NCI-H446 treated with DMSO at 0.1 percent for 48 hours (cell line): Measurements from ENCODE around the gene PMAIP1.
"Not testable (repeated sequence)": the region's sequence is repeated elsewhere in the genome, so short reads cannot be mapped to it uniquely, and the experiment has no call there.

Experiments
- DNase-seq: peaks from one replicate; lab custom pipeline; 2025; lab: John Stamatoyannopoulos, UW

The PMAIP1 gene

DNA sequence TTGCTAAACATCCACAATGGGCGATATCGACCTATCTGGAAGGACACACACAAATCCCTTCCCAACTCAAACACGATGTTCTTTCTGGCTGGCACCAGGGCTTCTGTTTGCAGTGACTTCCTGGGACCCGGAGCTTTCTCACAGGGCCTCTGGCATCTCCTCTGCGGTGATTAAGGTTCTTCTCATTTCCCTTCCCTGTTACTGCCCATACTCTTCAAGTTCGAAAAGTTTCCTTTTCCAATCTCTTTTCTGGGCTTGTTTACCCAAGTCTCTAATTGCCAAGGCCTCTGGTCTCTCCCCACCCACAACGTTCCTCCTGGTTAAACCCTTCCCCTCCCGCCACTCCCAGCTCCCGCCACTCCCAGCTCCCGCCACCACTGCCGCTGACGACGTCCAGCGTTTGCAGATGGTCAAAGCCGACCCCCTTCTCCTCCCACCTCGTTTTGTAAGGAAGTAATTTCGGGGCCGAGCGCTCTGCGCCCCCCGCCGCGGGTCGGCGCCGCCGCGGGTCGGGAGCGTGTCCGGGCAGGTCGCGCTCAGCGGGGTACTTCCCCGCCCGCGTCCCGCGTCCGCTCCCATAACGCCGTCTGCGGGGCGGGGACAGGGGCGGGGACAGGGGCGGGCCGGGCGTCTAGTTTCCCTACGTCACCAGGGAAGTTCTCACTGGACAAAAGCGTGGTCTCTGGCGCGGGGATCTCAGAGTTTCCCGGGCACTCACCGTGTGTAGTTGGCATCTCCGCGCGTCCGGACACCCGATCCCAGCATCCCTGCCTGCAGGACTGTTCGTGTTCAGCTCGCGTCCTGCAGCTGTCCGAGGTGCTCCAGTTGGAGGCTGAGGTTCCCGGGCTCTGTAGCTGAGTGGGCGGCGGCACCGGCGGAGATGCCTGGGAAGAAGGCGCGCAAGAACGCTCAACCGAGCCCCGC lies at the start of gene PMAIP1:
TSS of gene PMAIP1 (plus strand) at position 699 of the 924 bp plus-strand sequence. CDS start at position 881, 182 bp downstream.
- DNase-seq: peak; percentile 93

DNA sequence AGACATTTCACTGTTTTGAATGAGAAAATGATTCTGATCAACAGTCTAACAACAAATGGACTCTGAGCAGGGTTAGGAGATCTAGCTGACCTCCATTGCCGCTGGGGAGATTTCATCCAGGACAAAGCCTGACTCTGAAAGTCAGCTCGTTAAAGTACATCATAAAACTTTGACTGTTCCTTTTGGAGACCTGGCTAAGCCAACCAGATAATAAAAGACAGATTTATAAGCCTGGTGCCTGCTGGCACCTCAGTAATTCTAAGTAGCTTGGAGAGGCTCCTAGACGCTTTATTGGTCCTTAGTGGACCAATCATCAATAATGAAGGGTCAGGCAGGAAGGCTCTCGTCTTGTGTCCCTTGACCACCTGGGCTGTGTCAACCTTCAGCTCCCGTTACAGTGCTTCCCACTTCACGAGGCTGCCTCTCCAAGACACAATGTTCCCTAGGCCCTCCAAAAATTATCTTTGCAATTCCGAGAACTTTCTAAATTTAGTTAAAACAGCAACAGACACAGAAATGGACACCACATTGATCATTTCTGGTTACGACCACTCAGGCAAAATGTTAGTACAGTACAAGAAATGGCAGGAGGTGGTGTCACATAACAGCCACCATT lies 47.9 kb upstream of the PMAIP1 start:
- no peak for DNase-seq

DNA sequence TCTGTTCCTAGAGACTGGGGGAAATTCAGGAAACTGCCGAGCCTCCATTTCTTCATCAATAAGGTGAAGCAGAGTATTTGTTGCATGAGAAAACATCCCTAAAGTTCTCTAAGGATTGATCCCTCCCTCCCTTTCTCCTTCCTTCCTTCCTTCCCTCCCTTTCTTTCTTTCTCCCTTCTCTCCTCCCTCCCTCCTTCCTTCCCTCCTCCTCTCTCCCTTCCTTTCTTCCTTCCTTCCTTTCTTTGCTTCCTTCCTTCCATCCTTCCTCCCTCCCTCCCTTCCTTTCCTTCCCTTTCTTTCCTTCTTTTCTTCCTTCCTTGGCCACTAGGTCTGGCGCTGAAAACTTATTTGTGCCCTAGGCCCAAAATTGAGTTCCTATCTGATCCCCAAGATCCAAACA lies 47.2 kb upstream of the PMAIP1 start:
- DNase-seq: no peak

DNA sequence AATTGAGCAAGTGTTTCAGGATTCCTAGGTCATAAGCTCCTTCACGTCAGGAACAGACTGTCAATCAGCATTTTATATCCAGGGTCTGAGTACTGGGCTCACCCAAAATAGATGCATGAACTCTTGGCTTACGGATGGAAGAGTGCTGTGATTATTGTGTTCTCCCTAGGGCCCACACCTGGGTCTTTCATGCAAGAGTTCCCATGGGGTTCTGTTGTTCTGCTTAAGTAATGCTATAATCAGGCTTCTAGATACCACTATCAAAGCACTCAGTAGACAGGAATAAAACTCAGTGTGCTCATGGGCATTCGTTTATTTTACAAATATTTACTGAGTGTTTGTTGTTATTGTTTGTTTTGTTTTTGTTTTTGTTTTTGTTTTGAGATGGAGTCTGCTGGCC lies 46.4 kb upstream of the PMAIP1 start:
- no peak for DNase-seq

DNA sequence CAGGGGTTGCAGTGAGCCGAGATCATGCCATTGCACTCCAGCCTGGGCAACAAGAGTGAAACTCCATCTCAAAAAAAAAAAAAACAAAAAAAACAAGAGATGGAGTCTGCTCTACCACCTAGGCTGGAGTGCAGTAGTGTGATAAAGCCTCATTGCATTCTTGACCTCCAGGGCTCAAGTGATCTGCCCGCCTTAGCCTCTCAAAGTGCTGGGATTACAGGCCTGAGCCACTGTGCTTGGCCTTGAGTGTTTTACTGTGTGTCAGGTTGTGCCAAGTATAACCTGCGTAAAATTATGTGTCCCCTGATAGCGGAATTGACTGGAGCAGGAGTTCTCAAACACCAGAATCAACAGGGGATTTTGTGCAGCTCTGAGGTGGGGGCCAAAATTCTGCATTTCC lies 45.8 kb upstream of the PMAIP1 start:
- not testable (repeated sequence) for DNase-seq

DNA sequence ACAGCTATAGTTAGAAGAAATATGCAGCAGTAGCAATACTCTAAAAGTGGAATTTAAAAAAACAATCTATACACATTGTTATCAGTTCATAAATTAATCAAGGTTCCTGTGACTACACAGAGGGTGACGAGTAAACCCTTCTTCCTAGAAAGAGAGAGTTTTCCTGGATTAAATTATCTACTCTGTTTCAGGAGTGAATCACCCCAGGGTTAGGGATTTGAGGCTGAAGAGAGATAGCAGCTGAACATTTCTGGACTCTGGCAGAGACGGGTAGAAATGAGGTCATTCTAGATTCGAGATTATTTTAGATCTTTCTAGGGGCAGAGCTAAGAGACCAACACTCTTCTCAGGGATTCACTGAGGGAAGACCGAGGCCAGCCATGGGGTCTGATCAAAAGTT lies 38.8 kb upstream of the PMAIP1 start:
- DNase-seq: no peak

GRCh38 chr18:59861963-59862819 lies 37.6 kb upstream of the PMAIP1 start:
- no peak for DNase-seq

DNA sequence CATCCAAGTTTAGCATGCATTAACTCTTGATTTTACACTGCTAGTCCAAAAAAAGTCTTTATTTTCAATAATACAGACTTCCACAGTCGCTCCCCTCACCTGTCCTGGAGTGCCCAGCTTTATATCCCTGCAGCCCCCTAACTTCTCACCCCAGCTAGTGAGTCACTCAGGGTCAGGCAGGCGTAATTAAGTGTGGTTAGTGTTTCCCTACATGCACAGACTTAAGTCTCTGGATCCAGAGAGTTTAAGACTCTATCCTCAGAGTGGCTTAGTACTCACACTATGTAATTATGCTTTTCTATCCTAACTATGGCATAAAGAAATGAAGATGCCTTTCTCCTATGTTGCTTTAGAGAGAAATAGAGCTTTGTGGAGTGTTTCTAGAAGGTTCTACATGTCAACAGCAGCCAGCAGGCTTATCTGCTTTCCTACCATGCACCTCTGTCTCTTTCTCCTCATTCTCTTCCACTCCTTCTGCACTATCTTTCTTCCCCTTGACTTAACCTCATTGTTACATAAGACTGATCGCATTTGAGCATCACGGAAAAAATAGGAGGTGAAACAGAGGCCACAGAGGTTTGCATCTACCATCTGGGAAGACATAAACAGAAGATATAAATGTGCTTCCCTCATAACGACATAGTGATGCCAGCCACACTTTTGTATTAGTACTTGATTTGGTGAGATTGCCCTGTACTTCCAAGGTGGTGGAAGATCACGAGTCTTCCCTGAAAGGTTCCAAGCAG lies 34.4 kb upstream of the PMAIP1 start:
- DNase-seq: no peak

GRCh38 chr18:59866551-59867269 lies 33.1 kb upstream of the PMAIP1 start:
- DNase-seq: no peak

DNA sequence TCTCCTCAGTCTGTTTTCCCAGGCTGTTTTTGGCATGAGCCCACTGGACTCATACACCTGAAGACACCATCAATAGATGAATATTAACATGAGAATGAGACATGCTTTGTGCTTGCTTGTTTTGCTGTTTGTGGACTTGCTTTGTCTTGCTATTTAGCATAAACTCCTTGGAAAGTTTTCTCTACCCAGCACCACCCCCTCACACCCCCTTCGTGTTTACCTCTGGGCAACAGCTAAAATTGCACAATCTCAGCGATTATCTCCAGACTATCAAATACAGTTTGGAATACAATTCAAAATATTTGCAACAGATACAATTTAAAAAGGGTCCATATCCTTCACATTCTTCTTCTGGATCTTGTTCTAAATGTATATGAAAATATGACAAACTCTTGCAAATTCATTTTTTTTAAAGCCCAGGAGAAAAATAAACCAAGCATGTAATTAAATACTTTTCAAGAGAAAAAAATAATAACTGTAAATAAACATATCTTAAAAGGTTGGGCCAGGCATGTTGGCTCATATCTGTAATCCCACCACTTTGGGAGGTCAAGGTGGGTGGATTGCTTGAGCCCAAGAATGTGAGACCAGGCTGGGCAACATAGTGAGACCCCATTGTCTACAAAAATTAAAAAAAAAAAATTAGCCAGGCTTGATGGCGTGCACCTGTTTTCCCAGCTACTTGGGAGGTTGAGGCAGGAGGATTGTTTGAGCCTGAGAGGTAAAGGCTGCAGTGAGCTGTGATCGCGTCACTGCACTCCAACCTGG lies 32.3 kb upstream of the PMAIP1 start:
- no peak for DNase-seq

DNA sequence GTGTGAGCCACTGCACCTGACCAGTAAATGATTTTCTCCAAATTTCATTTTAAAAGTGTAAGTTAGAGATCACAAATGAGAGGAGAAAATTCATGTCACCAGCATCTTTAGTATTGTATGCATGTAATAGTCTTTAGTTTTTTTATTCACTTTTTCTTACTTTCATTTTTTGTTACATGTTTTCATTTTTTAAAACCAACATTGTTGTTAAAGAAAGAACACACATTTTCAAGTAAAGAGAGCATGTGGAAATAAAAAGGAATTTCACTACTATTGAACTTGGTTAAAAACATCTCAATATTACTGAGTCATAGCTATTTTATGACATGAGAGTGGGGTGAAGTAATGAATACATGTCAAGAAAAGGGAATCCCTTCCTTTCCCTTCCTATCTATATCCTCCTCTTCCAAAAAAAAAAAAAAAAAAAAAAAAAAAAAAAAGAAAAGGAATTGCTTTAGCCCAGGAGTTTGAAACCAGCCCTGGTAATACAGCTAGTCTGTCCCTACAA lies 29.1 kb upstream of the PMAIP1 start:
- DNase-seq: no peak

DNA sequence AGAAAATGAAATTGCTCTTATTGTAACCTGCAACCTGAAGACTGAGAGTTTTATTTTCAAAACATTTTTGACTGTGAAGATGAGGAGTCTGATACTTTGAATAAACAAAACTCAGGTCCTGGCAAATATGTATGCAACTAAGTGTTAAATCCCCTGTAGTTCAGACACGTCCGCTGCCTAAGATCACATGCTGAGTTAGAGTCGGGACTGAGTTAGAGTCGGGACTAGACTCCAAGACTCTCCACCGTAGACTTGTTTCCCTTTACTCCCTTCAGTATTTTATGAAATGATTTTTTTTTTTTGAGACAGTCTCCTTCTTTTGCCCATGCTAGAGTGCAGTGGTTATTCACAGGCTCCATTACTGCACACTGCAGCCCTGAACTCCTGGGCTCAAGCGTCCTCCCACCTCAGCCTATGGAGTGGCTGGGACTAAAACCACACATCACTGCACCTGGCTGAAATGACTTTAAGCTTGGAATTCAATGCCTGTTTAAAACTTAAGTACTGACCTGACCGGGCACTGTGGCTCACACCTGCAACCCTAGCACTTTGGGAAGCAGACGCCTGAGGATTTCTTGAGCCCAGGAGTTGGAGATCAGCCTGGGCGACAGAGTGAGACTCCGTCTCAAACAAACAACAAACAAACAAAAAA lies 28.0 kb upstream of the PMAIP1 start:
- no peak for DNase-seq

DNA sequence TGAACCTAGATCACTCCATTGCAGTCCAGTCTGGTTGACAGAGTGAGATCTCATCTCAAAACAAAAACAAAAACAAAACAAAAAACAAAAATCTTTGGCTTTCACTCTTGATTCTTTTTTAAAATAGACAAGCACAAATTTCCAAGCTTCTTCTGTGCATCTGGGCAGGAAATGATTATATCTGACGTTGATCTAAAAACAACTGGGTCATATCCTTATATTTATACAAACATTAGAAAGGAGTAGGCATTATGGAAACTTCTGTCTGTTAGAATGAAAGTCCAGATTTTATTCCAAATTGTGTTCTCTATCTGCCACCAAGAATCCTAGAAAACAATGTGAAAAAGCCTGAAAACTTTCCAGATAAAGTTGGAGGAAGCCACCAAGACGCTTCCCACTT lies 26.2 kb upstream of the PMAIP1 start:
- no peak for DNase-seq

DNA sequence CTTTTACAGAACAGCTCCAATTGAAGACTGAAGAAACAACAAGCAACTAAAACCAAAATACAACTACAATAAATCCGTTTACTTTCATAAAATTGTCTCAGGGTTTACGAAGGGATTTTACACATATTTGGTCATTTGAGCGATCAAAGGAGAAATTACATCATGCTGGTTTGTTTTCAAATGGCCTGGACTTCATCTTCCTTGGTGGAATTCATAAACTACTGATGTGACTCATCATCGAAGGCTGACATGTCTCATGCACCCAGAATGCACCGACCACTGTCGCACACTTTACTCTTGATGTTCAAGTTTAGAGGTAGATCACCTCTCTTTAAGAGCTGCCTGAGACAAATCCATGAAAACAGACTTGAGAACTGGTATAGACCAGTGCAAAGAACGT lies 25.6 kb upstream of the PMAIP1 start:
- no peak for DNase-seq

DNA sequence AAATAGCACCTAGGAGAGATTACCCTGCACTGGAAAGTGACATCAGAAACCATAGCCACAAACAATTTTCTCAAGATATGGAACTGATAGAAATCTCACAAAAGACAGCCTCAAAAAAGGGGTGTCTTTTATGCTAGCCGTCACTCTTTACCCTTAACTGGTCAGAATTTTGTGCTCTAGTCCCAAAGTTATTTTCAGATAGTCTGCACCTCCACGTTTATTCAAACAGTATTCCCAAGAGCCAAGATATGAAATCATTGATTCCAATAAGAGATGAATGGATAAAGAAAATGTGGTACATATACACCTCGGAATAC lies 23.5 kb upstream of the PMAIP1 start:
- DNase-seq: no peak

DNA sequence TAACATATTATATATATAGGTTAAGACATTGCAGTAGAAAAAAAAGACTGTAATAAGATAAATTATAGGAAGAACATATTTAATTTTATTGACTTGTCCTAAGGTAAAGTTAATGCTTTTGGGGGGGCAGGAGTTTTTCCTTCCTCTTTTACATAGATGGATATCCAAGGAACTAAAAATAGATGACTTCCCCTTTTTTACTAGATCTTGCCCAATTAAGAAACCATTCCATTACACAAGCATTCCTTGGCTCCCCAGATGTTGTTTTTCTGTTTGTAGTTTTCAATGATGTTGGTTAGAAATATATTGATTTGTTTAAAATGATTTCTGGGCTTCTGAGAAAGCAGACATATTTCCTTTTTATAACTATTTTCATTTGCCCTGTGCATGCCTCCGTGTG lies 22.4 kb upstream of the PMAIP1 start:
- no peak for DNase-seq

GRCh38 chr18:59878644-59879043 lies 21.2 kb upstream of the PMAIP1 start:
- no peak for DNase-seq

GRCh38 chr18:59881728-59882656 lies 17.8 kb upstream of the PMAIP1 start:
- DNase-seq: no peak

GRCh38 chr18:59884351-59884750 lies 15.4 kb upstream of the PMAIP1 start:
- DNase-seq: no peak
